Ishikawa (cell line): ENCODE data around the gene NHS.

Experiments used
- EP300 ChIP-seq: IDR thresholded peaks from 2 replicates; pipeline ENCODE4 v1.6.1; 2012; ENCODE audit warnings: borderline replicate concordance
- NFIC ChIP-seq: IDR thresholded peaks from 2 replicates; pipeline ENCODE4 v1.6.1; 2012
- RAD21 ChIP-seq: IDR thresholded peaks from 2 replicates; pipeline ENCODE4 v1.6.1; 2012; ENCODE audit warnings: low read depth
- TEAD4 ChIP-seq: IDR thresholded peaks from 2 replicates; pipeline ENCODE4 v1.6.1; 2012
- YY1 ChIP-seq: IDR thresholded peaks from 2 replicates; pipeline ENCODE4 v1.6.1; 2012; ENCODE audit warnings: low read depth
- ZBTB7A ChIP-seq: IDR thresholded peaks from 2 replicates; pipeline ENCODE4 v1.6.1; 2012; ENCODE audit warnings: low read depth
- TF ChIP-seq, protein P1 (sequence below): IDR thresholded peaks from 2 replicates; pipeline ENCODE4 v1.6.1; 2012; ENCODE audit warnings: low read depth, mild to moderate bottlenecking

DNA sequence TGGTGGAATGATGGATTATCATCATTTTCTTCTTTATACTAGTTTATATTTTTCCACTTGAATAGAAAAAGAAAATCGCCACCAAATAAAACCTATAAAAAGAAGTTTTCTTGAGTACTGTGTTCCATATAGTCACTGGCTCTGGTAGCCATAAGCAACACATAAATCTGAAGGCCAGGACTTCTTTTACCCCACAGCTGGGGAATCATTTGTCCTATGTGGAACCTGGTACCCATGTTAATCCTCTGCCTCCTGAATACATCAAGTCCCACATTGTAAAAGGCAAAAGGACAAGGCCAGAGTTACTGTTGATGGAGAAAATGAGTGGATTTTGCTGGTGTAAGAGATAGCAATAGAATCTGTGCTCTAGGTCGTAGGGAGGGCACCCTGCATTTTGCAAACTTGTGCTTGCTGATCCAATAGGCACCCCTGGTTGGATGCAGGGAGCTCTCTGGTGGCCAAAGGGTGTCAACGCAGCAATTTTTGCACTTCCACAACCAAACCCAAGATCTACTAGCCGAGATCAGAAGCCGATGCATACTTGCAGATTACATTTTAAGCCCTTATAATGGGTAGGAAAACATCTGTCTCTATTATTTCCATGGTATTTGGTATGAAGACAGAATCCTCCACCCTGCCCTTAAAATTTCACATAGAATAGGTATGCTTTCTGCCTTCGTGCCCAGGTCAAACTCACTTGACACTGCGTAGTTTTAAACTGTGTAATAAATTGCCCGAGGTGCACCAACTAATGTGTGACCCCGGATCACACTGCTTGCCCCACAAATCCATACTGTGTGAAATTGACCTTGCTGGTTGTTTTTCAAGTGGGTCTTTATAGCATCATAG, 216.1 kb downstream of the NHS start:
- TF ChIP-seq, protein P1, sequence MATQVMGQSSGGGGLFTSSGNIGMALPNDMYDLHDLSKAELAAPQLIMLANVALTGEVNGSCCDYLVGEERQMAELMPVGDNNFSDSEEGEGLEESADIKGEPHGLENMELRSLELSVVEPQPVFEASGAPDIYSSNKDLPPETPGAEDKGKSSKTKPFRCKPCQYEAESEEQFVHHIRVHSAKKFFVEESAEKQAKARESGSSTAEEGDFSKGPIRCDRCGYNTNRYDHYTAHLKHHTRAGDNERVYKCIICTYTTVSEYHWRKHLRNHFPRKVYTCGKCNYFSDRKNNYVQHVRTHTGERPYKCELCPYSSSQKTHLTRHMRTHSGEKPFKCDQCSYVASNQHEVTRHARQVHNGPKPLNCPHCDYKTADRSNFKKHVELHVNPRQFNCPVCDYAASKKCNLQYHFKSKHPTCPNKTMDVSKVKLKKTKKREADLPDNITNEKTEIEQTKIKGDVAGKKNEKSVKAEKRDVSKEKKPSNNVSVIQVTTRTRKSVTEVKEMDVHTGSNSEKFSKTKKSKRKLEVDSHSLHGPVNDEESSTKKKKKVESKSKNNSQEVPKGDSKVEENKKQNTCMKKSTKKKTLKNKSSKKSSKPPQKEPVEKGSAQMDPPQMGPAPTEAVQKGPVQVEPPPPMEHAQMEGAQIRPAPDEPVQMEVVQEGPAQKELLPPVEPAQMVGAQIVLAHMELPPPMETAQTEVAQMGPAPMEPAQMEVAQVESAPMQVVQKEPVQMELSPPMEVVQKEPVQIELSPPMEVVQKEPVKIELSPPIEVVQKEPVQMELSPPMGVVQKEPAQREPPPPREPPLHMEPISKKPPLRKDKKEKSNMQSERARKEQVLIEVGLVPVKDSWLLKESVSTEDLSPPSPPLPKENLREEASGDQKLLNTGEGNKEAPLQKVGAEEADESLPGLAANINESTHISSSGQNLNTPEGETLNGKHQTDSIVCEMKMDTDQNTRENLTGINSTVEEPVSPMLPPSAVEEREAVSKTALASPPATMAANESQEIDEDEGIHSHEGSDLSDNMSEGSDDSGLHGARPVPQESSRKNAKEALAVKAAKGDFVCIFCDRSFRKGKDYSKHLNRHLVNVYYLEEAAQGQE = no peak
- no peak for TF ChIP-seq TEAD4
- no peak for TF ChIP-seq EP300
- TF ChIP-seq ZBTB7A = no peak
- no peak for TF ChIP-seq NFIC
- TF ChIP-seq RAD21 = peak; percentile 76
- no peak for TF ChIP-seq YY1
